GM19468 (cell line): ENCODE results near the gene TRMT5.

ENCODE experiments used
- ATAC-seq: cut with Tn5 transposase; IDR thresholded peaks from one replicate; pipeline ENCODE4 v1.9.1; 2021; ENCODE audit warnings: mild to moderate bottlenecking, moderate library complexity, moderate number of reproducible peaks; ENCODE audit not compliant: unreplicated experiment; ENCODE audit errors: extremely low read depth

The TRMT5 gene

GRCh38 chr14:60968099-60968498 is 12.8 kb downstream of the TRMT5 start:
- ATAC-seq = no peak

GRCh38 chr14:60965402-60965801 is 15.5 kb downstream of the TRMT5 start:
- ATAC-seq = no peak

- no peak for ATAC-seq
Measured at GRCh38 chr14:60964904-60965303, 16.0 kb downstream of the TRMT5 start.

- ATAC-seq = no peak
Measured at GRCh38 chr14:60963761-60964160, 17.1 kb downstream of the TRMT5 start.

- no peak for ATAC-seq
Measured at GRCh38 chr14:60958146-60958545, 22.7 kb downstream of the TRMT5 start.

- ATAC-seq = no peak
Measured at GRCh38 chr14:60956632-60957031, 24.2 kb downstream of the TRMT5 start.

DNA sequence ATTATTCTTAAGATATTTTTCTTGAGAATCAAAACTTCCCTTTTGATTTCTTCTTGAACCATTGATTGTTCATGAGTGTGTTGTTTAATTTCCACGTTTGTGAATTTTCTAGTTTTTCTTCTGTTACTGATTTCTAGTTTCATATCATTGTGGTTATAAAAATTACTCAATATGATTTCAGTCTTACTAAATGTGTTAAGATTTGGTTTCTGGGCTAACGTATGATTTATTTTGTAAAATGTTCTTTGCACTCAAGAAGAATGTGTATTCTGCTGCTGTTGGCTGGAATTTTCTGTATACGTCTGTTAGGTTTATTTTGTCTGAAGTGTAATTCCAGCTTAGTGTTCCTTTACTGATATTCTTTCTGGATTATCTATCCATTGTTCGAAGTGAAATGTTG is 24.7 kb downstream of the TRMT5 start:
- ATAC-seq = no peak

DNA sequence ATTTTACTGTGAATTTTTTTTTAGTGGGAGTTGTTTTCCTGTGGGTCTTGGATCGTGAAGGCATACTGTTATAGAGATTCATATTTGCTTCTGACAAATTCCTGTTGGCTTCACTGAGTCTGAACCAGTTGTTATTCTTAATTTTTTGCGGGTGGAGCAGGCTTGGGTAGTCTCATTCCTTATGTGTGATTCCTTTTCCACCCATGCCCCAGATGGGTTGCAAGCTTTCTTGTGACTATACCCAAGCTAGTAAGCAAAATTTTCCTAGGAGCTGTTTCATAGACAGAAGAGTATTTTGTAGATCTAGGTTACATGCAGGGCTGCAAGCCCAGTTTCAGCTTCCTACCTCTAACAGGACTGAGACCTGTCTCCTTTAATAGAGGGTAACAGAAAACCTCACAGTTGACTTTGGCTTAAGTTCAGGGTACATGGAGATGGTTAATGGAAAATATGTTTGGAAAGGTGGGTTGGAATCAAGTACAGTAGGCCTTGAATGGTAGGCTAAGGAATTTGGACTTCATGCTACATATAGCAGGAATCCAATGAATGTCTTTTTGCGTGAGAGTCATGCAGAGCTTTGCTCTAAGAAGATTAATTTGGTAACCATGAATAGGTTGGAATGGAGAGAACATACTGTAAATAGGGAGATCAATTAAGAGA is 29.0 kb downstream of the TRMT5 start:
- no peak for ATAC-seq

DNA sequence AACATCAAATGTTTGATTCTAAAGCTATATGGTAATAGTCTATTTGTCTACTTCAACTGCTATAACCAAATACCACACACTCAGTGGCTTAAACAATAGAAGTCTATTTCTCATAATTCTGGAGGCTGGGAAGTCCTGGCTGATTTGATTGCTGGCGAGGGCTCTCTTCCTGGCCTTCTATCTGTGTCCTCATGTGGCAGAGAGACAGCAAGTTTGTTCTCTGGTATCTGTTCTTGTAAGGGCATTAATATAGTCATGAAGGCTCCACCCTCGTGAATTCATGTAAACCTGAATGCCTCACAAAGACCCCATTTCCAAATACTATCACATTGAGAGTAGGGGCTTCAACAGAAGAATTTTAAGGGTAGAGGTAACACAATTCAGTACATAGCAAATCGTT is 34.1 kb downstream of the TRMT5 start:
- ATAC-seq = no peak

- ATAC-seq = no peak
Measured at GRCh38 chr14:60945984-60946383, 34.9 kb downstream of the TRMT5 start.

DNA sequence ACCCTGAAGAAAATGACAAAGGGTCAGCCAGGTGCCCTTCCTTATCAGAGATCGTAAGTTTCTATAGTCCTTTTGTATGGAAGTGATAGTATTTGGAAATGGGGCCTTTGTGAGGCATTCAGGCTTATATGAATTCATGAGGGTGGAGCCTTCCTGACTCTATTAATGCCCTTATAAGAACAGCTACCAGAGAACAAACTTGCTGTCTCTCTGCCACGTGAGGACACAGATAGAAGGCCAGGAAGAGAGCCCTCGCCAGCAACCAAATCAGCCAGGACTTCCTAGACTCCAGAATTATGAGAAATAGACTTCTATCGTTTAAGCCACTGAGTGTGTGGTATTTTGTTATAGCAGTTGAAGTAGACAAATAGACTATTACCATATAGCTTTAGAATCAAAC is 36.7 kb downstream of the TRMT5 start:
- no peak for ATAC-seq

DNA sequence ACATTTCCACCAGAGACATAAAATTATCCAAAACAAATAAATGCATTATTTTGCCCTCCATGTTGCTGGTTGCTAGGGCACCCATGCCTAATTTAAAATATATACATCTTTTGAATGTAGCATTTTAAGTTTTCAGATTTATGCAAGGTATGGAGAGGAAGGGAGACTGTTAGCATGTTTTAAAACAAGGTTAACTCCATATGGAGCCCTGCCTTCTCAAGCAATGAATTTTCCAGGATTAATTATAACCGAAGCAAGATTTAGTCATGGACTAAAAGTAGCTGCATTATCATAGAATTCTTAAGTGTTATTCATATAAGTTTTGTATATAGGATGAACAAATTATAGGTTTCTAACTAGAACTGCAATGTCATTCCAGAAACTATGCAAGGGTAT is 37.2 kb downstream of the TRMT5 start:
- no peak for ATAC-seq

DNA sequence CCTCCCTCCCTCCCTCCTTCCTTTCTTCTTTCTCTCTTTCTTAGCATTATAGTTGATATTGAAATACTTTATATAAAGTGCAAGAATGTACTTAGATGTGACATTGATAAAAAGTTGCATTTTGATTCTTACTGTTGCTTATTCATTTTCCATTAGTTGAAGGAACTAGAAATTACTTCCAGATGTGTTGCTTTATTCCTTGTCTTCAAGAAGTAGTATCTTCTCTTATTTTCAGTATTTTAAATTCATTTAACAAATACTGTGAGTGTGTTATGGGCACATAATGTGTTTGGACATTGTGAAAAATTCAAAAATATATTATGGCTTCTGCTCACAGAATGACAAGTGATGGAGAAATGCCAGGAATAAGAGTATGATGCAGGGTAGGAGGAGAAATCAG is 45.6 kb downstream of the TRMT5 start:
- no peak for ATAC-seq

DNA sequence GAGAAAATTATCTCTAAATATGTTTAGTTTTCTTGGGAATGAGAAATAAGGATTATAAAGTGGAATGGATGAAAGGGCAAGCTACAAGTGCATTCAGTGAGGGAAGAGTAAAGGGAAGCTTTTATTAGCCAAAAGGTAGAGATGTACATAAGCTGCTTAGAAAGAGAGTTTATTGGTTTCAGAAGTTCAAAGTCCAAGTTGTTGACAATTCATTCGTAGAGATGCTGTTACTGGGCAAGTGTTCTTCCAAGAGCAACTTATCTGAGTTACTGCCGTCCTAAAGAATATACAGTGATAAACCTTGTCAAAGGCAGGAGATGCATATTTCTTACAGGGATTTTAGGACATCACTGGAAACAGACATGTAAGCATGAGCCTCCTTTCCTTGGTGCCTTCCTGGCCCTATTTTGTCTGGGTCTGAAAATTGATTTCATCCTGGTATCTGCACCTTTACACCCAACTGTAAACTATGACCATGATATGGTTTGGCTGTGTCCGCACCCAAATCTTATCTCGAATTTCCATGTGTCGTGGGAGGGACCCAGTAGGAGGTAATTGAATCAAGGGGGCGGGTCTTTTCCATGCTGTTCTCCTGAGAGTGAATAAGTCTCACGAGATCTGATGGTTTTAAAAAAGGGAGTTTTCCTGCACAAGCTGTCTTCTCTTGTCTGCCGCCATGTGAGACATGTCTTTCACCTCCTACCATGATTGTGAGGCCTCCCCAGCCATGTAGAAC is 46.8 kb downstream of the TRMT5 start:
- no peak for ATAC-seq

DNA sequence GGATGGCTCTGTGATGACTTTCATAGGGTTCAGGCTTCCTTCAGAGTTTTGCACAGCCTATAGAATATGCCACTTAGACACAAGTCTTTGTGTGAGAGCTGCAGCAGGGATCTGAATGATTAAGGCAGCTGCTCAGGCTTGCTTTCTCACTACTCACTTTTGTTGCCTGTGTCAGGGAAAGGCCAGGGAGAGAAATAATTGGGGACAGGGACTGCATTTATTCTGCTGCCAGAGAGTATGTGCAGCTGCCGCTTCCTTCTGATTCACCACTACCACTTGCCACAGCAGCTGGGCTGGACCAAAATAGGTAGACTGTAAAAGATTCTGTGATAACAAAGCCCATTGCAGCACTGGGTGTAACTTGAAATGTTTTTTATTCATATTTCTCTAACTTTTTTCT is 49.7 kb downstream of the TRMT5 start:
- no peak for ATAC-seq

- peak; percentile 93 for ATAC-seq
Measured at GRCh38 chr14:60926002-60926401, 54.9 kb downstream of the TRMT5 start.

GRCh38 chr14:60925286-60925685 is 55.6 kb downstream of the TRMT5 start:
- no peak for ATAC-seq

DNA sequence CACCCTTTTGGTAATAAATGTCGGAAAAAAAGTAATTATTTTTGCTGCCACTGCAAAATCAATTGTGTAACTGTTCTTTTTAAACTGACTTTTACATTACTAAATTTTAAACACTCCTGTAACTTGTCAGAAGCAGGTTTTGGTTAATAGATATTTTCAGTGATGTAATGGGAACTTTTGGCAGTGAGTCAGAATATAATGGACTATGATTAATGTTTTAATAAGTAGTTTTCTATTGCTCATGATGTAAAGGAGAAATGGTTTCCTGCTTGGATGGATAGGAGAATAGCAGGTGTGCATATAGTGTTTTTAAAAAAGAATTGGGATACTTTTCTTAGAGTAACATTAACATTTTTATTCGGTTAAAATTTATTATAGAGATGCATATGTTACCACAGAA is 58.8 kb downstream of the TRMT5 start:
- ATAC-seq = no peak
